ENCODE data around the gene SESN1.

DNA sequence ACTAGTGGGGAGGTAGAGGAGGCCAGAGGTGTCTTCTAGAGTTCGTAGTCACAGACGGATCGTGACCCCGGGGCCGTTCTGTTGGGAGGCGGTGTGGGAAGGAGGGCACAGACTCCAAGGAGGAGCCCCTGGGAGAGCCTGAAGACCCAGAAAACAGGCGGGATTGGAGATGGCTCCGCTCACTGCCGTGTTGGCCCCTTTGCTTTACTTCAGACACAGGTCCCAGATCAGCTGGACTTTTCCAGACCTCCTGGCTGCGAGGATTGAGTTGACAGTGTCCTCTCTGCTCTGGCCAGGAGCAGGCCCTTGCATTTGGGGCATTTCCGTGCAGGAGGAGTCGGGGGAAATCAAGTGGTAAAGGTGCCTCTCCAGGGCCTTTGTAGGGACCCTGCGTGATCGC, 133.6 kb downstream of the SESN1 start:
- TF ChIP-seq CTCF (IDR thresholded peaks at IDR 0.05) (no peak), ZFX (IDR thresholded peaks at IDR 0.05; ENCODE audit: borderline replicate concordance) (no peak)
